ENCODE data around the gene DCAF11. TPM values are rescaled to one million over a fixed set of nuclear protein-coding genes. Genes with fewer than 3 reads are reported as not detected.

Gene DCAF11
- polyA plus RNA-seq, 3 donors: 45.6 to 56.6 (median 48.8) TPM

DNA sequence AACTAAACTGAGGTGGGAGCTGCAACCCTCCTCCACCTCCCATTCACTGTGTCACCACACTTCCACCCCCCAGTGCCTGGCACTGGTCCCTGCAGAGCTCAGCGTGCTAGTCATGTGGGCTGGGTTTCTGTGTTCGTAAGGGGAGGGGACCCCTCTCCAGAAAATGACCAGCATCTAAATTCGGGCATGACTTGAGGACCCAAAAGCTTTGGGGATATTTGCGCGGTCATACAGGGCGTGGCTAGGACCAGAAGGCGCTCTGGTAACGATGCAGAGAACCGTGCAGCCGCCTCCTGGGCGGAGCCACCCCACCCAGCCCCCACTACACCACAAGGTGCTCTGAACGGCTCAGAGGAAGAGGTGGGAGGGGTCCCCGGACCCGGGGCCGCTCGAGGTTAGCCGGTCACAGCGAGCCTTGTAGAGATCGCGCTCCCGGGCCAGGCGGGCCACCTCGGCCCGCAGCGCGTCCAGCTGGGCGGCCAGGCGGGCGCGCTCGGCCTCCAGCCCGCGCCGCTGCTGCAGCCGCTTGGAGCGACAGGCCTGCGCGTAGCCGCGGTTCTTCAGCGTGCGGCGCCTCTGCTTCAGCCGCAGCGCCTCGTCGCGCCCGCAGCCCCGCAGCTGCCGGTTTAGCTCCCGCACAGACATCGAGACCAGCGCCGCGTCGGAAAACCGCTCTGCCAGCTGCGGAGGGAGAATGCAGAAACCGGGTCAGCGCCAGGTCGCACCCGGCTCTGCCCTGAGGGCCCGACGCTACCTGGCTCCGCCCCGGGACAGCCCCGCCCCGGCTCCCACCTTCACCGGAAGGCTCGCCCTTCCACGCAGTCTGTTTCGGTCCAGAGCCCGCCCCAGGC is 33.5 kb upstream of the DCAF11 start:
- H3K27me3 Mint-ChIP-seq (ENCODE audit: low read depth in 3 of 3): peaks cover 45 to 48% (median 46%) of the 10 kb centered on the region in 3 donors
- Histone ChIP-seq H3K4me2 (replicated peaks; ENCODE audit: extremely low read depth, low read length, poor library complexity, severe bottlenecking) (peak overlapping the region; percentile 89), H2AFZ (ENCODE audit: insufficient read depth, low read depth, low read length, poor library complexity, severe bottlenecking) (peak overlapping the region; percentile 84), H3K4me1 (ENCODE audit: control insufficient read depth in 1 of 2, insufficient read depth in 2 of 2, low read length in 2 of 2) (peaks cover 12 to 18% of the 10 kb centered on the region in 2 donors), H4K20me1 (ENCODE audit: insufficient read depth, low read length) (no peaks in the 10 kb centered on the region), H3K9ac (ENCODE audit: insufficient read depth, low read length, poor library complexity, severe bottlenecking) (peak overlapping the region; percentile 53), H3K27ac (ENCODE audit: low read depth in 1 of 2, low read length in 2 of 2) (no peak overlapping the region), H3K36me3 (replicated peaks in 1 of 2; ENCODE audit: control insufficient read depth in 1 of 2, insufficient read depth in 2 of 2, low read length in 2 of 2) (no peaks in the 10 kb centered on the region), H3K27me3 (ENCODE audit: control insufficient read depth in 2 of 2, insufficient read depth in 2 of 2, low read length in 2 of 2) (peaks cover 21 to 44% of the 10 kb centered on the region in 2 donors), H3K9me3 (replicated peaks in 1 of 2; ENCODE audit: control insufficient read depth in 1 of 2, insufficient read depth in 1 of 2, low read length in 2 of 2) (no peaks in the 10 kb centered on the region), H3K79me2 (ENCODE audit: insufficient read depth, low read length) (no peaks in the 10 kb centered on the region), H3K4me3 (replicated peaks in 1 of 3; ENCODE audit: low read depth in 2 of 3, low read length in 3 of 3) (peak overlapping the region; percentile 30 to 76 (median 39))
- peaks cover 4 to 11% of the 10 kb centered on the region in 2 donors for H3K36me3 Mint-ChIP-seq
- intact Hi-C loops (cut with micrococcal nuclease): no loop called here
- no peak for DNase-seq
- peak overlapping the region; percentile 75 to 88 for H3K4me3 Mint-ChIP-seq
- peaks cover 14% of the 10 kb centered on the region for H3K4me1 Mint-ChIP-seq
- peaks cover 0 to 23% (median 2%) of the 10 kb centered on the region in 7 donors for H3K9me3 Mint-ChIP-seq
- WGBS (ENCODE audit: insufficient coverage): under 1% methylated on average over 62 of the region's 74 CpGs
- TF ChIP-seq, protein P1, sequence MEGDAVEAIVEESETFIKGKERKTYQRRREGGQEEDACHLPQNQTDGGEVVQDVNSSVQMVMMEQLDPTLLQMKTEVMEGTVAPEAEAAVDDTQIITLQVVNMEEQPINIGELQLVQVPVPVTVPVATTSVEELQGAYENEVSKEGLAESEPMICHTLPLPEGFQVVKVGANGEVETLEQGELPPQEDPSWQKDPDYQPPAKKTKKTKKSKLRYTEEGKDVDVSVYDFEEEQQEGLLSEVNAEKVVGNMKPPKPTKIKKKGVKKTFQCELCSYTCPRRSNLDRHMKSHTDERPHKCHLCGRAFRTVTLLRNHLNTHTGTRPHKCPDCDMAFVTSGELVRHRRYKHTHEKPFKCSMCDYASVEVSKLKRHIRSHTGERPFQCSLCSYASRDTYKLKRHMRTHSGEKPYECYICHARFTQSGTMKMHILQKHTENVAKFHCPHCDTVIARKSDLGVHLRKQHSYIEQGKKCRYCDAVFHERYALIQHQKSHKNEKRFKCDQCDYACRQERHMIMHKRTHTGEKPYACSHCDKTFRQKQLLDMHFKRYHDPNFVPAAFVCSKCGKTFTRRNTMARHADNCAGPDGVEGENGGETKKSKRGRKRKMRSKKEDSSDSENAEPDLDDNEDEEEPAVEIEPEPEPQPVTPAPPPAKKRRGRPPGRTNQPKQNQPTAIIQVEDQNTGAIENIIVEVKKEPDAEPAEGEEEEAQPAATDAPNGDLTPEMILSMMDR (IDR thresholded peaks at IDR 0.05): no peak
- H3K27ac Mint-ChIP-seq: no peak overlapping the region

DNA sequence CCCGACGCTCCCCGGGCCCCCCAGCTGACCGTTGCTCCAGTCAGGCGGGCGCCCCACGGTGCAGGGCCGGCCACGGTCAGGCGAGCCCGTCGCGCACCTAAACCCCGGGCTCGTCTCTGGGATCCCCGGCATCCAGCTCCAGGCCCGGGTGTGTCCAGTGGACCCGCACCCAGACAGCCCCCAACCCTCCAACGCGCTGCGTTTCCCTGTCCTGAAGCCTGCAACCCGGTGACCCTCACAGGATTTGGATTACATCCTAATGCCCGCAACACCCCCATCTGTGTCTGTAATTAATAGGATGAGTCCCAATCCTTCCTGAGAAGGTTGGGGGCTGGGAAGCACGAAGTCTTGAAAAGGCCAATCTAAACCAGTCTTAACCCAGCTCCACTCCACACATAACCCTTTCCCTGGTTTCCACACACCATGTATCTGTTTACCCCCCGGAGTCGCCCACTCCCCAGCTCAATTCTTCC is 32.8 kb upstream of the DCAF11 start:
- H3K9me3 Mint-ChIP-seq: peaks cover 0 to 23% (median 2%) of the 10 kb centered on the region in 7 donors
- intact Hi-C loops (cut with micrococcal nuclease): no loop called here
- Histone ChIP-seq H3K4me3 (replicated peaks in 1 of 3; ENCODE audit: low read depth in 2 of 3, low read length in 3 of 3) (peak overlapping the region in 1 of 3 experiments; percentile 76), H3K9ac (ENCODE audit: insufficient read depth, low read length, poor library complexity, severe bottlenecking) (no peak overlapping the region), H3K27me3 (ENCODE audit: control insufficient read depth in 2 of 2, insufficient read depth in 2 of 2, low read length in 2 of 2) (peaks cover 21 to 44% of the 10 kb centered on the region in 2 donors), H3K27ac (ENCODE audit: low read depth in 1 of 2, low read length in 2 of 2) (no peak overlapping the region), H3K4me2 (replicated peaks; ENCODE audit: extremely low read depth, low read length, poor library complexity, severe bottlenecking) (peak overlapping the region; percentile 89), H3K79me2 (ENCODE audit: insufficient read depth, low read length) (no peaks in the 10 kb centered on the region), H4K20me1 (ENCODE audit: insufficient read depth, low read length) (no peaks in the 10 kb centered on the region), H2AFZ (ENCODE audit: insufficient read depth, low read depth, low read length, poor library complexity, severe bottlenecking) (peak overlapping the region; percentile 84), H3K36me3 (replicated peaks in 1 of 2; ENCODE audit: control insufficient read depth in 1 of 2, insufficient read depth in 2 of 2, low read length in 2 of 2) (no peaks in the 10 kb centered on the region), H3K9me3 (replicated peaks in 1 of 2; ENCODE audit: control insufficient read depth in 1 of 2, insufficient read depth in 1 of 2, low read length in 2 of 2) (no peaks in the 10 kb centered on the region), H3K4me1 (ENCODE audit: control insufficient read depth in 1 of 2, insufficient read depth in 2 of 2, low read length in 2 of 2) (peaks cover 12 to 18% of the 10 kb centered on the region in 2 donors)
- WGBS (ENCODE audit: insufficient coverage): 12% methylated on average over 19 of the region's 26 CpGs
- DNase-seq: no peak
- H3K36me3 Mint-ChIP-seq: peaks cover 4 to 11% of the 10 kb centered on the region in 2 donors
- H3K27ac Mint-ChIP-seq: peak overlapping the region in 1 of 7 donors; percentile 20
- TF ChIP-seq, protein P1 (IDR thresholded peaks at IDR 0.05): no peak
- H3K4me3 Mint-ChIP-seq: peak overlapping the region; percentile 74 to 88
- peaks cover 14% of the 10 kb centered on the region for H3K4me1 Mint-ChIP-seq
- H3K27me3 Mint-ChIP-seq (ENCODE audit: low read depth in 3 of 3): peaks cover 46 to 48% (median 47%) of the 10 kb centered on the region in 3 donors
